ENCODE data around the gene DRAM1. TPM values are rescaled to one million over a fixed set of nuclear protein-coding genes. Genes with fewer than 3 reads are reported as not detected.

The DRAM1 gene
- total and polyA plus RNA-seq, 9 of the 15 experiments (the other 6 are each of a cell fraction or from before 2014, with no cell fraction given), result 1.4 to 4.3 (median 2.7) TPM

GRCh38 chr12:101855364-101855884, 22.0 kb upstream of the DRAM1 start (continued):
- TF ChIP-seq FOXK2 (conservative IDR thresholded peaks at IDR 0.05 in 1 of 2, IDR thresholded peaks at IDR 0.05 in 1 of 2; ENCODE audit: low read depth in 2 of 2), result peak; percentile 67 to 70; a peak in 3 of 4 replicates
- TF ChIP-seq POLR2H (tag; IDR thresholded peaks at IDR 0.05; ENCODE audit: low read depth), result 0 out of 2 replicates have a peak, but pooled peaks have one; percentile 19
- peak; percentile 77 for TF ChIP-seq KLF16 (IDR thresholded peaks at IDR 0.05)
- TF ChIP-seq ZNF217 (CRISPR knock-in tag; IDR thresholded peaks at IDR 0.05), result no peak
- no peak for TF ChIP-seq ETV6 (IDR thresholded peaks at IDR 0.05; ENCODE audit: borderline replicate concordance in 1 of 2, low read depth in 2 of 2, low read length in 1 of 2)
- no peak for TF ChIP-seq ETV6 (CRISPR knock-in tag; IDR thresholded peaks at IDR 0.05; ENCODE audit: borderline replicate concordance)
- TF ChIP-seq RBM25 (IDR thresholded peaks at IDR 0.05; ENCODE audit: low read depth, low read length, severe bottlenecking), result no peak
- peak; percentile 60; the same call in 1 of the 2 replicates for TF ChIP-seq FOXM1 (IDR thresholded peaks at IDR 0.05; ENCODE audit: low read depth)
- no peak for TF ChIP-seq FOXM1 (CRISPR knock-in tag; IDR thresholded peaks at IDR 0.05; ENCODE audit: low read depth)
- TF ChIP-seq POLR2A (conservative IDR thresholded peaks at IDR 0.05), result no peak
- TF ChIP-seq KDM4B (IDR thresholded peaks at IDR 0.05; ENCODE audit: borderline replicate concordance in 2 of 2, low read depth in 1 of 2), result no peak
- TF ChIP-seq MLLT1 (IDR thresholded peaks at IDR 0.05), result no peak
- TF ChIP-seq PHF8 (IDR thresholded peaks at IDR 0.05; ENCODE audit: borderline replicate concordance, low read length), result no peak
- no peak for TF ChIP-seq SMARCA5 (IDR thresholded peaks at IDR 0.05)
- no peak for TF ChIP-seq HOMEZ (CRISPR knock-in tag; IDR thresholded peaks at IDR 0.05)
- TF ChIP-seq CEBPG (CRISPR knock-in tag; IDR thresholded peaks at IDR 0.05), result no peak
- no peak for TF ChIP-seq CEBPG (tag; conservative IDR thresholded peaks at IDR 0.05 in 1 of 2, IDR thresholded peaks at IDR 0.05 in 1 of 2)
- TF ChIP-seq NFIX (CRISPR knock-in tag; IDR thresholded peaks at IDR 0.05; ENCODE audit: low read depth), result no peak
- TF ChIP-seq HDAC3 (IDR thresholded peaks at IDR 0.05; ENCODE audit: borderline replicate concordance, partially characterized antibody), result peak; percentile 51
- TF ChIP-seq HLTF (IDR thresholded peaks at IDR 0.05), result no peak
- no peak for TF ChIP-seq CREB3L1 (IDR thresholded peaks at IDR 0.05; ENCODE audit: borderline replicate concordance, low read depth)
- TF ChIP-seq PHF20 (IDR thresholded peaks at IDR 0.05; ENCODE audit: partially characterized antibody), result no peak
- TF ChIP-seq SMARCA4 (IDR thresholded peaks at IDR 0.05), result peak; percentile 88

Data from K562 (cell line).